ENCODE results near the gene HOXB1.

Gene HOXB1

DNA sequence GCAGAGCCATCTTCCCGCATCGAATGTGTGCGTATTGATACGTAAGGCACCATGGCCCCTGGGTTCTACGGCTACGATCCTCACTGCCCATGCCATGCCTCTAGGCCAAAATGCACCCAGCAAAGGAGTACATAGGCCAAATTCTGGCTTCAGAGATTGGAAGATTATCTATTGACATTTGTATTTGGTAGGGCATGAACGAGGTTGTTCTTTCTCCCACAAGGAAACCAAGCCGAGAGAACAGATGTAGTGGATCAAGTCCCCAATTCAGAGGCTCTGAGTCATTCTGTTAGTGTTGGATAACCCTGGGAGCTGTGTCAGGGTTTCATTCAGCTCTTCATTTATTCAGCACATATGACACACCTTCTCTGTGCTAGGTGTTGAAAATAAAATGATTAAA, 36.5 kb downstream of the HOXB1 start:
- peak; percentile 71 for DNase-seq (ENCODE audit: low spot score)

DNA sequence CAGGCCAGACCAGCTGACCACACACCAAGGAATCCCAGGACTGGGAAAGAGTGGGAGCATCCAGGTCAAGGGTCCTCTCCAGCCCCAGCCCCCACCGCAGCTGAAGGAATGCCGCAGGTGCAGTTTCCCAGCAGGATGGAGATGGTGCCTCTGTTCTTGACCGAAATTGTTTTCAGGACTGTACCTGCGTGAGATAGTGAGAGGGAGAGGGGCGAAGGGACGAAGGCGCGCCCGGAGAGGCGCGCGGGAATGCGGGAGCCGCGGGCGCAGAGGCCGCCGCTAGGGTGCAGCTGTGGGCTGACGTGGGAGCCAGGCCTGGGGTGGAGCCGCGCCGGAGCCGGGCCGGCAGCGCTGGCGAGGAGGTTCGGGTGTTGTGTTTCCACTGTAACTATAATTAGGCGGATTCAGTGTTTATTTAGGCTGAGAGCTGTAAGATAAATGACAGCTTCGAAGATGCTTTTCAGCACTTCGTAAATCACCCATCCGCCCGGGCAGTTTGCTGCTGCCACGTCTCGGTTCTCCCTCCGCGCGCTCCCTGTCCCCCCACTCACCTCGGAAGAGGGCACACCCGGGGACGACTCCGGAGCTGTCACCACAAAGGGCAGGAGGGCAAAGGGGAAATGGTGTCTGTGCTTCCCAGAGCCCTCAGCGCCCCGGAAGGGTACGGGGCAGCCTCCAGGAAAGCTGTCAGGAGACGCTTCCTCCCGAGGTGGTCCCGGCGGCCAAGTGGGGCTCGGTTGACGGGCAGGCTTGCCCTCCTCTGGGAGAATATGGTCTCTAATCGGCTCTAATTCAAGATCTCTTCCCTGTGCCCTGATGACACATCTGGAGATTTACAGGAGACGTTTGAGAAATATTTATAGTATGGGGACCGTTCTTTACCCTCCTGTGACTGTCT, 38.2 kb downstream of the HOXB1 start:
- DNase-seq (ENCODE audit: low spot score): peak; percentile 74

DNA sequence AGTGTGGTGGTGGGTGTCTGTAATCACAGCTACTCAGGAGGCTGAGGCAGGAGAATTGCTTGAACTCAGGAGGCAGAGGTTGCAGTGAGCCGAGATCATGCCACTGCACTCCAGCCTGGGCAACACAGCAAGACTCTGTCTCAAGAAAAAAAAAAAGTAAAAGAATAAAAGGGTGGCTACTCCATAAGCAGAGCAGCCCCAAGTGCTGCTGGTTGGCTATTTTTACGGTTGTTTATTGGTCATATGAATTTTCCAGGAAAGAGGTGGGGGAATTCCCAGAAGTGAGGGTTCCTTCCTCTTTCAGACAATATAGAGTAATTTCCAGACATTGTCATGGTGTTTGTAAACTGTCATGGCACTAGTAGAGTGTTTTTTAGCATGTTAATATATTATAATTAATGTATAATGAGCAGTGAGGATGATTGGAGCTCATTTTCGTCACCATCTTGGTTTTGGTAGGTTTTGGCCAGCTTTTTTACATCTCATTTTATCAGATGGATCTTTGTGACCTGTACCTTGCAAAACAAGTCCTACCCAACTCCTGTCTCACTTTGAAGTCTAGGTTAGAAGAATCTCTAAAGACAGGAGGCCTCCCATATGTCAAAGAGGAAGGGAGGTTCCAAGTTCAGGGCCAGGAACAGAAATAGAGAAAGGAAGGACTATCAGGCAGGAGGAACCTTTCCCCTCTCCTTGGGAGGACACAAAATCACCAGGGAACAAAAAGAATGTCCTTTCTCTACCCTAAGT, 39.1 kb downstream of the HOXB1 start:
- peak; percentile 80 for DNase-seq (ENCODE audit: low spot score)

DNA sequence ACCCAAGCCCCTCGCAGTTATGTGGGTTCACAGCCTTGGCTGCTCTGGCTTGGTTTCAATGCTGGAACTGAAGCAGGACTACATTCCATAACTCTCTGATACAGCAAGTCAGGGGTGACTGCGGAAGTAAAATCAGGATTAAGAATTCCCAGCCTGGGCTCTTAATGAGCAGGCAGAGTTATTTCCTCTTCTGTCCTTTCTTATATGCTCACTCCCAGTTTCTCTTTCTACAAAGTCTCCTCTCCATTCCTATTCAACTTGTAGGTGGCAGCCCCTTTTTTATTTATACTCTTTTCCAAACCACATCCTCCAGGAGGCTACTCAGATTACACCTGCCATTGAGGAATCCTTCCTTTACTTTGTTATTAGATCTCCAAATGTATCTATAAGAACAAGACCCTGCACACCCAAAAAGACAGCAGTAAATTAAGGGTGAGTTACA, 40.3 kb downstream of the HOXB1 start:
- peak; percentile 79 for DNase-seq (ENCODE audit: low spot score)

DNA sequence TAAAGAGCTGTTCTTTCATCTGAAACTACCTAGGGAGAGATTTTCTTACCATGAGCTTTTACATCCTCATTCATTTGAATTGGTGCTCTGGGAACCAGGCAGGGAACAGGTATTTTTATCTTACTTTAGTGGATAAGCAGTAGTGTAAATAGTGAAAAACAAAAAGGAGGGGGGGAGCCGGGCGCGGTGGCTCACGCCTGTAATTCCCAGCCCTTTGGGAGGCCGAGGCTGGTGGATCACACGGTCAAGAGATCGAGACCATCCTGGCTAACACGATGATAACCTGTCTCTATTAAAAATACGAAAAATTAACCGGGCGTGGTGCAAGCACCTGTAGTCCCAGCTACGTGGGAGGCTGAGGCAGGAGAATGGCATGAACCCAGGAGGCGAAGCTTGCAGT, 41.0 kb downstream of the HOXB1 start:
- peak; percentile 39 for DNase-seq (ENCODE audit: low spot score)

DNA sequence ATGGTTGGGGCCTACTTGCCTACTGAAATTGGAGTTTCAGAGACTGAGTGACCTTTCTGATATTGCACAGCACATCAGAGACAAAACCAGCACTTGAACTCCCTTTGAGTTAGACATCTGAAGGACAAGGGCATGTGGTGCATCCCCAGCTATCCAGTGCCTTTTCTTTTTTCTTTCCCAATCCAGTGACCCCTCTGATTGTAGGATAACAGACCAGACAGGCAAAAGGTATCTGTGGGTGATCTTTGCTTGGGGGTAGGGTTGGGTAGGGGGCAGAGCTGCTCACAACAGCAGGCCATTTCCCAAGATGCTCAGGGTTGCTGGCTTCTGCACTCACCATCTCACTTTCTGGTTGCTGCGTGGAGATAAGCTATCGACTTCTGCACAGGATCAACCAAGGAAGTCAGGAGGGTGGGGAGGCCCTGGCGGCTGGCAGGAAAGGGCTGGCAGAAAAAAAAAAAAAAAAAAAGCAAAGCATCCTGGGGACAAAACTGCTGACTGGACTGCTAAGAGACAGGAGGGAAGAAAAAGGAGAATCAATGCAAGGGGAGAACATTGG, 42.2 kb downstream of the HOXB1 start:
- DNase-seq (ENCODE audit: low spot score): no peak

DNA sequence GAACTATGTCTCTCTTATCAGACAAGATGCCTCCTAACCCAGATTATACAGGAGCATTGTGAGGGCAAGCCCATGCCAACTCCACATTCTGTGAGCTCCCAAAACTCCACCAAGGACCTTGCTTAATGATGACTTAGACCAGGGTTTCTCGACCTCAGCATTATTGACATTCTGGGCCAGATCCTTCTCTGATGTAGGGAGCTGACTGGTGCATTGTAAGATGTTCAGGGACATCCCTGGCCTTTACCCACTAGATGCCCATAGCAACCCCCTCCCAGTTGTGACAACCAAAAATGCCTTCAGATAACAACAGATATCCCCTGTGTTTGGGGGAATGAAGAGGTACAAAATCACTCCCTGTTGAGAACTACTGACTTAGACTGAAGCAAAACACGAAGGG, 43.6 kb downstream of the HOXB1 start:
- DNase-seq (ENCODE audit: low spot score): peak; percentile 61

DNA sequence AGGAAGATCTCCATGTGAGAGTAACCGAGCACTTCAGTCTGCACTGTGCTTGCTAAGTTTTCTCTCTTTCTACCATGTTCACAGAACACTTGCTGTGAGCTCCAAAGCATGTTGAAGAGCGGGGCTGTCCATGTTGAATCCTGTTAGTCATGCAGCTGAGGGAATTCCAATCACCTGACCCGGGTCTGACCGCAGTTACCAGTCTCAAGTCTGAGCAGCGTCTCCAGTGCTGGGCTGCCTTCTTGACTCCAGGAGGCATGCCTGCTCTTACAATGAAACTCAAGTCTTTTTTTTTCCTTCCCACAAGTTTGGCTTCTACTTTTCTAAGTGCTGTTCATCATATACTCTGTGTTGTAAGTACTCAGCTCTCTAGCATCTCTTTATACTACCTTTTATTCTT, 44.3 kb downstream of the HOXB1 start:
- peak; percentile 97 for DNase-seq (ENCODE audit: low spot score)

DNA sequence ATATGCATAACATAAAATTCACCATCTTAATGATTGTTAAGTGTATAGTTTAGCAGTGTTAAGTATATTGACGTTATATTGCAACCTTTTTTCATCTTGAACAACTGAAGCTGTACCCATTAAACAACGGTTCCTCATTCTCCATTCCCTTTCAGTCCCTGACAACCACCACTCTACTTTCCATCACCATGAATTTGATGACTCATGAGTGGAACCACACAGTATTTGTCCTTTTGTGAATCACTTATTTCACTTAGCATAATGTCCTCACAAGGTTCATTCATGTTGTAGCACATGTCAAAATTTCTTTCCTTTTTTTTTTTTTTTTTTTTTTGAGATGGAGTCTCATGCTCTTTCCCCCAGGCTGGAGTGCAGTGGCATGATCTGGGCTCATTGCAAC, 46.0 kb downstream of the HOXB1 start:
- peak; percentile 94 for DNase-seq (ENCODE audit: low spot score)

DNA sequence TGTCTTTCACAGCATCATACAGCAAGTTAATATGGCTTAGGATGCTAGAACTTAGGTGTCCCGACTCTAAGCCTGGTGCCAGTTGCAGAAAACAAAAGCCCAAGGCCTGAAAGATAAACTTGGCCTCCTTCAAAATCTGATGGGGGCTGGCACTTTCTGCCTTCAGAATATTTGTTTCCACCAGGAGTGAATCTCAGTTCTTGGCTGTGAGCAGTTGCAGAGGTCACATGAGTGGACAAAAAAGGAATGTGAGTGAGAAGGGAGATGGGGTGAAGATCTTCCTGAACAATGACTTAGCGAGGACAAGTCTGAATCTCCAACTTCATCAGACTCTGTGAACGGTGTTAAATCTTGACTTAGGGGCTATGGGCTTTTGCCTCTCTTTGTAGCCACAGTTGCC, 46.6 kb downstream of the HOXB1 start:
- peak; percentile 78 for DNase-seq (ENCODE audit: low spot score)

DNA sequence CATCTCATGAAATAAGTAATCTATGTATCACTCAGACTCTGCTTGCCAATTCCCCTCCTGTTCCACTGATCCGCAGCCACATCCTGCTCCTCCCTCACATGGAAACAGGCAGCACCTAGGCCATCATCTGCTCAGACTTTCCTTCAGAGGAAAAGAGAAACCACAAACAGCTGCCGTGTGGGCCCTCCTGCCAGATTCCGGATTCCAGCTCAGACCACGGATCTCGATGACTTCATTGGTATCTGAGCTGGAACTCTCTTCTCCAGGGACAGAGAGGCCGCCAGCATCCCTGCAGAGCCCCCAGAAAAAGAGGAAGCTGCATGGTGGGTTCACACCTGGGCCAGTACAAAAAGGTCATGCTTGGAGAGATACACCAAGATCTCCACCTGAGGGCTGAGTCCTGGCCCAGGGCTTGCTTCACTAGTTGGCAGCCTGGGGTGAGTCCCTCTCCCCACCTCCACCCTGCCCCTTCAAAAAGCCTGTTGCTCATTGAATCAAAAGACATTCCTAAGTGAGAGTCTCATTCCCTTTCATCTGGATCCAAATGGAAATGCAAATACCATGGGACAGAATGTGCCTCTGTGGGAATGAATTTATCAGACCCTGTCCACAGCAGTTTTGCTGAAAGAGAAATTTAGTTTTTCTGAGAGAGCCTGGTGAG, 47.2 kb downstream of the HOXB1 start:
- DNase-seq (ENCODE audit: low spot score): peak; percentile 100

DNA sequence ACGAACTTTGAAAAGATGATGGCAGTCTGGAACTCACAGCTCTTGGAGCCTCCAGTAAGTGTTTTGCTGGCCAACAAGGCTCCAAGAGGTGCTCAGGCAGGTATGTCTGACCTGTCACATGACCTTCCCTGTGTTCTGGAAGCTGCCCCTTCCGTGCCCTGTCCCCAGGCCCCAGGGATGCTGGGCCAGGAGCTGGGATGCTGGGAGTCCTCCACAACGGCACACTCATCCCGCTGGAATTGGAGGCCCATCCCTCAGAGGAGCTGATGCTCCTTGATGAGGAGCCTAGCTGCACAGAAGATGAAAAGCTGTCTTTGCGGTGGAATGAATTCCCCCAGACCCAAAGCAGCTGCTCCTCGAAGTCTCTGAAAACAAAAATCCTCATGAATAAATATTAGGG, 47.8 kb downstream of the HOXB1 start:
- no peak for DNase-seq (ENCODE audit: low spot score)

DNA sequence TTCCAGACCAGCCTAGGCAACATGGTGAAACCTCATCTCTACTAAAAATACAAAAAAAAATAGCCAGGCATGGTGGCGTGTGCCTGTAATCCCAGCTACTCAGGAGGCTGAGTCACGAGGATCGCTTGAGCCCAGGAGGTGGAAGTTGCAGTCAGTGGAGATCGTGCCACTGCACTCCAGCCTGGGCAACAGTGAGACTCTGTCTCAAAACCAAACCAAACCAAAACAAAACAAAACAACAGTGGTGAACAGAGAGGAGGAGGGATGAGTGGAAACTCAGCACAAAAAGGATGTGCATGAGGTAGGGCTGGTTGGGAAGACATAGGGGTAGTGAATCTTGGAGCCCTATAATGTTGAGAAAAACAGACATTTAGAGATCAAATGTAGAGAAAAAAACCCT, 48.5 kb downstream of the HOXB1 start:
- peak; percentile 67 for DNase-seq (ENCODE audit: low spot score)

DNA sequence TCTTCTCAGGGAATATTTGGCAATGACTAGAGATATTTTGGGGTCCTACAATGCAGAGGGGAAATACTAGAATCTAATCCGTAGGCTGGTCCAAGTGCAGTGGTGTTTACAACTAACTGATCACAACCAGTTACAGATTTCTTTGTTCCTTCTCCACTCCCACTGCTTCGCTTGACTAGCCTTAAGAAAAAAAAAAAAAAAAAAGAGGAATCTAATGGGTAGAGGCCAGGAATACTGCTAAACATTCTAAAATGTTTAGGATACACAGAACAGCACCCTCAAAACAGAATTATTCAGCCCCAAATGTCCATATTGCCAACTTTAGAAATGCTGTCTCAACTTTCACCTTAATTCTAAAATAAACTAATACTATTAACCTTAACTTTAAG, 51.8 kb downstream of the HOXB1 start:
- no peak for DNase-seq (ENCODE audit: low spot score)

Measured in kidney tubule cell (primary cell).